ENCODE measurements around the gene KDM8.

- TF ChIP-seq CTCF (IDR thresholded peaks at IDR 0.05 in 2 of 3, conservative IDR thresholded peaks at IDR 0.05 in 1 of 3; ENCODE audit: borderline replicate concordance in 1 of 3, insufficient read depth in 1 of 3, low read depth in 2 of 3, low read length in 2 of 3), result no peak
- TF ChIP-seq ZFX (IDR thresholded peaks at IDR 0.05), result no peak
- TF ChIP-seq EZH2phosphoT487 (IDR thresholded peaks at IDR 0.05; ENCODE audit: borderline replicate concordance), result no peak
- no peak for TF ChIP-seq POLR2A (IDR thresholded peaks at IDR 0.05; ENCODE audit: borderline replicate concordance, extremely low read depth, insufficient read depth, insufficient read length)
- TF ChIP-seq EGR1 (IDR thresholded peaks at IDR 0.05; ENCODE audit: low read depth), result no peak
- no peak for TF ChIP-seq ZBTB33 (IDR thresholded peaks at IDR 0.05; ENCODE audit: extremely low read depth, insufficient replicate concordance, low read length)
These were observed 21.0 kb downstream of the KDM8 start for GRCh38 chr16:27224271-27224737.

Data from HCT116 (cell line).